SK-N-SH treated with all-trans-retinoic acid at 6 μM for 48 hours (cell line): ENCODE measurements around the gene MYDGF.

Experiments
- ATAC-seq: fragments of 200-7000 bp; cut with Tn5 transposase; 3 replicates; pipeline ENCODE4 v1.9.1; 2020; ENCODE audit warnings: mild to moderate bottlenecking, moderate library complexity
- BACH2 ChIP-seq: fragments of 250-450 bp; sonication (Bioruptor Pico); IDR thresholded peaks from 2 replicates; pipeline ENCODE4 v1.9.0; 2021; ENCODE audit warnings: mild to moderate bottlenecking, borderline replicate concordance
- CREB5 ChIP-seq: fragments of 250-450 bp; sonication (Bioruptor Pico); IDR thresholded peaks from 2 replicates; pipeline ENCODE4 v1.5.1; 2020; ENCODE audit warnings: low read depth, mild to moderate bottlenecking, moderate library complexity
- CSDC2 ChIP-seq: fragments of 250-450 bp; sonication (Bioruptor Pico); IDR thresholded peaks from 2 replicates; pipeline ENCODE4 v1.5.0; 2020; ENCODE audit warnings: mild to moderate bottlenecking, moderate library complexity
- GLIS3 ChIP-seq: fragments of 250-450 bp; sonication (Bioruptor Pico); IDR thresholded peaks from 2 replicates; pipeline ENCODE4 v1.5.0; 2020; ENCODE audit warnings: mild to moderate bottlenecking, moderate library complexity
- ISL1 ChIP-seq: fragments of 250-450 bp; sonication (Bioruptor Pico); IDR thresholded peaks from 2 replicates; pipeline ENCODE4 v2.1.2; 2022; ENCODE audit warnings: mild to moderate bottlenecking, moderate library complexity
- OSR1 ChIP-seq: fragments of 250-450 bp; sonication (Bioruptor Pico); IDR thresholded peaks from 2 replicates; pipeline ENCODE4 v1.8.0; 2022; ENCODE audit warnings: moderate library complexity, mild to moderate bottlenecking, inconsistent platforms
- PATZ1 ChIP-seq: fragments of 250-450 bp; sonication (Bioruptor Pico); IDR thresholded peaks from 2 replicates; pipeline ENCODE4 v1.8.0; 2020; ENCODE audit warnings: mild to moderate bottlenecking, moderate library complexity, borderline replicate concordance
- POU6F1 ChIP-seq: fragments of 250-450 bp; sonication (Bioruptor Pico); IDR thresholded peaks from 2 replicates; pipeline ENCODE4 v1.8.0; 2021; ENCODE audit warnings: low read depth, mild to moderate bottlenecking, moderate library complexity, borderline replicate concordance
- PPARA ChIP-seq: fragments of 250-450 bp; sonication (Bioruptor Pico); IDR thresholded peaks from 2 replicates; pipeline ENCODE4 v1.5.0; 2020; ENCODE audit warnings: mild to moderate bottlenecking, borderline replicate concordance
- SNAI2 ChIP-seq: fragments of 250-450 bp; sonication (Bioruptor Pico); IDR thresholded peaks from 2 replicates; pipeline ENCODE4 v1.5.0; 2020; ENCODE audit warnings: mild to moderate bottlenecking, moderate library complexity
- TSHZ2 ChIP-seq: fragments of 250-450 bp; sonication (Bioruptor Pico); IDR thresholded peaks from 2 replicates; pipeline ENCODE4 v1.5.0; 2020; ENCODE audit warnings: mild to moderate bottlenecking, moderate library complexity
- ZC3H10 ChIP-seq: fragments of 250-450 bp; sonication (Bioruptor Pico); IDR thresholded peaks from 2 replicates; pipeline ENCODE4 v1.5.1; 2021; ENCODE audit warnings: mild to moderate bottlenecking, moderate library complexity
- ZFP3 ChIP-seq: fragments of 250-450 bp; sonication (Bioruptor Pico); IDR thresholded peaks from 2 replicates; pipeline ENCODE4 v1.5.0; 2020; ENCODE audit warnings: mild to moderate bottlenecking, moderate library complexity
- ZFP30 ChIP-seq: fragments of 450-650 bp; formaldehyde crosslinking; IDR thresholded peaks from 2 replicates; pipeline ENCODE4 v1.5.0; 2022; ENCODE audit warnings: mild to moderate bottlenecking, moderate library complexity
- ZNF565 ChIP-seq: fragments of 450-650 bp; formaldehyde crosslinking; conservative IDR thresholded peaks from 2 replicates; pipeline ENCODE4 v1.5.0; 2020; ENCODE audit warnings: low read depth, mild to moderate bottlenecking, moderate library complexity
- ZNF70 ChIP-seq: fragments of 450-650 bp; formaldehyde crosslinking; IDR thresholded peaks from 2 replicates; pipeline ENCODE4 v1.5.0; 2020; ENCODE audit warnings: mild to moderate bottlenecking, moderate library complexity
- ZNF8 ChIP-seq: fragments of 450-650 bp; formaldehyde crosslinking; IDR thresholded peaks from 2 replicates; pipeline ENCODE4 v1.5.0; 2020; ENCODE audit warnings: mild to moderate bottlenecking, moderate library complexity

Gene MYDGF

GRCh38 chr19:4710281-4710600 is 40.1 kb upstream of the MYDGF start (continued):
- TF ChIP-seq TSHZ2: no peak

- no peak for ATAC-seq
- no peak for TF ChIP-seq POU6F1 (CRISPR knock-in tag)
- TF ChIP-seq CSDC2: no peak
- no peak for TF ChIP-seq ZNF70 (CRISPR knock-in tag)
- no peak for TF ChIP-seq PPARA (CRISPR knock-in tag)
- TF ChIP-seq ZNF8 (CRISPR knock-in tag): no peak
- no peak for TF ChIP-seq CREB5 (CRISPR knock-in tag)
Measured at GRCh38 chr19:4709440-4710280, 39.5 kb upstream of the MYDGF start.

- TF ChIP-seq CSDC2: no peak
- TF ChIP-seq PPARA (CRISPR knock-in tag): no peak
- no peak for TF ChIP-seq OSR1 (CRISPR knock-in tag)
- no peak for TF ChIP-seq BACH2 (CRISPR knock-in tag)
- TF ChIP-seq POU6F1 (CRISPR knock-in tag): no peak
- TF ChIP-seq ZFP30: no peak
- no peak for TF ChIP-seq ISL1 (CRISPR knock-in tag)
- no peak for TF ChIP-seq ZNF565 (CRISPR knock-in tag)
- no peak for TF ChIP-seq GLIS3 (CRISPR knock-in tag)
- TF ChIP-seq ZFP3: no peak
- TF ChIP-seq TSHZ2: no peak
- TF ChIP-seq ZNF8 (CRISPR knock-in tag): no peak
- no peak for TF ChIP-seq SNAI2 (CRISPR knock-in tag)
- no peak for TF ChIP-seq ZC3H10 (CRISPR knock-in tag)
- TF ChIP-seq PATZ1 (CRISPR knock-in tag): no peak
- ATAC-seq: no peak
Measured at GRCh38 chr19:4707956-4708650, 38.0 kb upstream of the MYDGF start.
